ENCODE measurements around the gene PCDH8. TPM values are rescaled to one million over a fixed set of nuclear protein-coding genes. Genes with fewer than 3 reads are reported as not detected.

PCDH8 gene
- total RNA-seq, 4 donors from 2014 or later = not detected

- Histone ChIP-seq H3K4me1 (peaks cover 3 to 65% (median 15%) of the 10 kb centered on the region in 3 donors), H3K9me3 (peaks cover 0 to 15% (median 0%) of the 10 kb centered on the region in 3 donors), H3K27me3 (peaks cover 15 to 83% (median 27%) of the 10 kb centered on the region in 4 donors), H3K27ac (peak overlapping the region in 3 of 4 donors; percentile 33 to 40 (median 34)), H3K4me3 (peak overlapping the region; percentile 47 to 74 (median 63)), H3K36me3 (no peaks in the 10 kb centered on the region)
- DNase-seq = no peak
- 2 to 5% methylated on average over 12 to 30 of the region's 47 CpGs for WGBS, 2 donors
- intact Hi-C loops (cut with DNase I) = no loop called here
- TF ChIP-seq POLR2A (IDR thresholded peaks at IDR 0.05) (no peak), CTCF (IDR thresholded peaks at IDR 0.05) (no peak)
These were observed 2.1 kb upstream of the PCDH8 start for GRCh38 chr13:52850396-52851136.

GRCh38 chr13:52850072-52850395, 1.6 kb upstream of the PCDH8 start:
- TF ChIP-seq CTCF (IDR thresholded peaks at IDR 0.05) = no peak
- Histone ChIP-seq H3K9me3 (peaks cover 0 to 15% (median 0%) of the 10 kb centered on the region in 3 donors), H3K27me3 (peaks cover 20 to 83% (median 32%) of the 10 kb centered on the region in 4 donors), H3K4me1 (peaks cover 3 to 68% (median 15%) of the 10 kb centered on the region in 3 donors), H3K36me3 (no peaks in the 10 kb centered on the region), H3K27ac (no peak overlapping the region), H3K4me3 (no peak overlapping the region)
- 8 to 15% methylated on average over 5 of the region's 5 CpGs for whole genome bisulfite sequencing, 2 donors
- intact Hi-C loops (cut with DNase I) = no loop called here
- no peak for DNase-seq

- H3K4me1 ChIP-seq = peaks cover 3 to 68% (median 15%) of the 10 kb centered on the region in 3 donors
- no peaks in the 10 kb centered on the region for H3K36me3 ChIP-seq
- 15 to 23% methylated on average over 17 to 20 of the region's 24 CpGs for WGBS, 2 donors
- H3K27ac ChIP-seq = no peak overlapping the region
- TF ChIP-seq POLR2A (IDR thresholded peaks at IDR 0.05) = no peak
- no peak for TF ChIP-seq CTCF (IDR thresholded peaks at IDR 0.05)
- intact Hi-C loops (cut with DNase I) = no loop called here
- H3K9me3 ChIP-seq = peaks cover 0 to 15% (median 0%) of the 10 kb centered on the region in 3 donors
- DNase-seq = no peak
- no peak overlapping the region for H3K4me3 ChIP-seq
- H3K27me3 ChIP-seq = peaks cover 22 to 86% (median 36%) of the 10 kb centered on the region in 4 donors
These were observed 1.0 kb upstream of the PCDH8 start for GRCh38 chr13:52849291-52850071.

GRCh38 chr13:52847682-52848432, 583 bp downstream of the PCDH8 start:
- no peak for DNase-seq
- TF ChIP-seq CTCF (IDR thresholded peaks at IDR 0.05) (no peak), POLR2A (IDR thresholded peaks at IDR 0.05) (no peak)
- no CpG with 5 or more reads among the region's 75 CpGs for WGBS, 2 donors
- Histone ChIP-seq H3K4me1 (peaks cover 3 to 68% (median 15%) of the 10 kb centered on the region in 3 donors), H3K9me3 (peaks cover 0 to 15% (median 0%) of the 10 kb centered on the region in 3 donors), H3K4me3 (peak overlapping the region in 1 of 4 donors; percentile 26), H3K36me3 (no peaks in the 10 kb centered on the region), H3K27ac (no peak overlapping the region), H3K27me3 (peaks cover 22 to 92% (median 37%) of the 10 kb centered on the region in 4 donors)
- intact Hi-C loops (cut with DNase I) = no loop called here

Data from esophagus squamous epithelium (tissue), 5 donors.